Measurements from ENCODE around the gene ACAP3.

ACAP3 gene

DNA sequence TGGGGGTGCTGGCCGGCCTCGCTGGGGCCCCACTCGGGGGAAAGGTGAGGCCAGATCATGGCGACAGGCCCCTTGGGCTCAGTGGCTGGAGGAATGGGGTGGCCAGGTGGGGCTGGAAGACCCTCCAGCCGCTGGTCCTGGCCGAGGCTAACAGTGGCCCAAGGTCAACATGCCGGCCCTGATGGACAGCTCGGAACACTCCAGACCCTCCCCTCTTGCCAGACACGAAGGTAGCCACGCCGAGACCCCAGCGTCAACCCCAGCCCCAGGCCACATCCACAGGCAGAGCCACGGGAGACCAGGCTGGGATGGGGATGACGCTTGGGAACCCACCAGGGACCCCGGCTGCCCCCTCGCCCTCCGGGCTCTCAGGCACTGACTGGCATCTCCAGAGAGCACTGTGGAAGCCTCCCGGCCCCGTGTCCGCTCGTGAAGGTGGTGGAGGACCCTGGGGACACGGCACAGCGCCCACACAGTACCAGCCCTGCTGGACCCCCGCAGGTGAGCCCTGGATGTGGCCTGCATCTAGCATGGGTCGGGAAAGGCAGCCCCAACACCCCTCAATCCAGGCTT, 60.3 kb downstream of the ACAP3 start:
- no peak overlapping the region for H3K27ac Mint-ChIP-seq
- DNase-seq (ENCODE audit: low spot score) = no peak
- H3K4me1 Mint-ChIP-seq (ENCODE audit: low read depth) = peaks cover 7% of the 10 kb centered on the region
- no peak overlapping the region for H3K4me3 Mint-ChIP-seq
- peaks cover 6% of the 10 kb centered on the region for H3K36me3 Mint-ChIP-seq (ENCODE audit: low read depth)
- H3K9me3 Mint-ChIP-seq = no peaks in the 10 kb centered on the region
- H3K27me3 Mint-ChIP-seq (ENCODE audit: low read depth) = peaks cover 3% of the 10 kb centered on the region

GRCh38 chr1:1246577-1247340, 61.0 kb downstream of the ACAP3 start, which contains the start of gene C1QTNF12:
Gene C1QTNF12 (minus strand): TSS chr1:1246722. CDS start chr1:1246690, 32 bp downstream.
- H3K4me3 Mint-ChIP-seq = no peak within 1 kb of the TSS
- H3K4me1 Mint-ChIP-seq (ENCODE audit: low read depth) = peaks cover 7% of the 10 kb centered on the region
- H3K36me3 Mint-ChIP-seq (ENCODE audit: low read depth) = peaks cover 4% of the 10 kb centered on the region
- DNase-seq (ENCODE audit: low spot score) = no peak
- H3K27me3 Mint-ChIP-seq (ENCODE audit: low read depth) = peaks cover 3% of the 10 kb centered on the region
- H3K27ac Mint-ChIP-seq = no peak within 1 kb of the TSS
- no peaks in the 10 kb centered on the region for H3K9me3 Mint-ChIP-seq

- Mint-ChIP-seq H3K27me3 (ENCODE audit: low read depth) (peaks cover 3% of the 10 kb centered on the region), H3K4me3 (no peak overlapping the region), H3K4me1 (ENCODE audit: low read depth) (peaks cover 5% of the 10 kb centered on the region), H3K27ac (no peak overlapping the region), H3K9me3 (no peaks in the 10 kb centered on the region), H3K36me3 (ENCODE audit: low read depth) (peaks cover 2% of the 10 kb centered on the region)
- no peak for DNase-seq (ENCODE audit: low spot score)
Observed at GRCh38 chr1:1245817-1246576, 61.7 kb downstream of the ACAP3 start.

DNA sequence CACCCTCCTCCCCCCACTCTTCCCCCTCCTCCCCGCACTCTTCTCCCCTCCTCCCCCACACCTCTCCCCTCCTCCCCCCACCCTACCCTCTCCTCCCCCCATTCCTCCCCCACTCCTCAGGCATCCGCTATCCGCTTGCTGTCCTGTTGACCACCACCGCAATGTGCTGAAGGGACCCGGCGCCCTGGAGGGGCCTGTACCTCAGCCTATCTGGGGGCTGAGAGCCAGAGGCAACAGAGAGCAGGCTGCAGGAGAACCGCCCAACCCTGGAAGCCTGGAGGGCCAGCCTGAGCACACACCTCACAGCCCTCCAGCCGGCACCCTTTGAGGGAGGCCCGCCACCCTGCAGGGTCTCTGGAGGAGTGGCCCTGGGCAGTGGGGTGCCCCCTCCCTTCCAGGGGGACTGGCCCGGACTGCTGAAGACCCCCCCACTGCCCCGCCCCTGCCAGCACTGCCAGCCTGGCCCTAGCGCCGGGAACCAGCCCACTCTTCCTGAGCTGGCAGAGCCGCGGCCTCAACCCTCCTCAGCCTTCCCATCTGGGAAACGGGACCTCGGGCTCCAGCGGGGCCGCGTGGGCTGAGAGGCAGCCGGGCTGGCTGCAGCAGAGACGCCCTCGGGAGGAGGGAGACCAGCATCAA, 62.4 kb downstream of the ACAP3 start:
- H3K27me3 Mint-ChIP-seq (ENCODE audit: low read depth) = peaks cover 3% of the 10 kb centered on the region
- no peaks in the 10 kb centered on the region for H3K9me3 Mint-ChIP-seq
- H3K4me3 Mint-ChIP-seq = no peak overlapping the region
- H3K27ac Mint-ChIP-seq = no peak overlapping the region
- H3K36me3 Mint-ChIP-seq (ENCODE audit: low read depth) = no peaks in the 10 kb centered on the region
- DNase-seq (ENCODE audit: low spot score) = no peak
- H3K4me1 Mint-ChIP-seq (ENCODE audit: low read depth) = peaks cover 2% of the 10 kb centered on the region

- Mint-ChIP-seq H3K27ac (no peak overlapping the region), H3K27me3 (ENCODE audit: low read depth) (peaks cover 3% of the 10 kb centered on the region), H3K4me1 (ENCODE audit: low read depth) (no peaks in the 10 kb centered on the region), H3K4me3 (no peak overlapping the region), H3K36me3 (ENCODE audit: low read depth) (no peaks in the 10 kb centered on the region), H3K9me3 (no peaks in the 10 kb centered on the region)
- DNase-seq (ENCODE audit: low spot score) = no peak
Observed at GRCh38 chr1:1244192-1244811, 63.4 kb downstream of the ACAP3 start.

GRCh38 chr1:1243807-1244191, 63.9 kb downstream of the ACAP3 start:
- H3K27me3 Mint-ChIP-seq (ENCODE audit: low read depth) = peaks cover 3% of the 10 kb centered on the region
- no peak overlapping the region for H3K27ac Mint-ChIP-seq
- H3K4me3 Mint-ChIP-seq = no peak overlapping the region
- H3K9me3 Mint-ChIP-seq = no peaks in the 10 kb centered on the region
- no peak for DNase-seq (ENCODE audit: low spot score)
- H3K4me1 Mint-ChIP-seq (ENCODE audit: low read depth) = no peaks in the 10 kb centered on the region
- H3K36me3 Mint-ChIP-seq (ENCODE audit: low read depth) = no peaks in the 10 kb centered on the region

- no peaks in the 10 kb centered on the region for H3K9me3 Mint-ChIP-seq
- peaks cover 3% of the 10 kb centered on the region for H3K27me3 Mint-ChIP-seq (ENCODE audit: low read depth)
- H3K27ac Mint-ChIP-seq = no peak overlapping the region
- no peaks in the 10 kb centered on the region for H3K36me3 Mint-ChIP-seq (ENCODE audit: low read depth)
- no peaks in the 10 kb centered on the region for H3K4me1 Mint-ChIP-seq (ENCODE audit: low read depth)
- DNase-seq (ENCODE audit: low spot score) = no peak
- H3K4me3 Mint-ChIP-seq = no peak overlapping the region
Observed at GRCh38 chr1:1243266-1243660, 64.5 kb downstream of the ACAP3 start.

GRCh38 chr1:1242461-1243265, 65.1 kb downstream of the ACAP3 start:
- no peaks in the 10 kb centered on the region for H3K9me3 Mint-ChIP-seq
- H3K27ac Mint-ChIP-seq = no peak overlapping the region

More at GRCh38 chr1:1242461-1243265, 65.1 kb downstream of the ACAP3 start:
- H3K27me3 Mint-ChIP-seq (ENCODE audit: low read depth) = no peaks in the 10 kb centered on the region
- no peak for DNase-seq (ENCODE audit: low spot score)
- no peaks in the 10 kb centered on the region for H3K36me3 Mint-ChIP-seq (ENCODE audit: low read depth)
- H3K4me1 Mint-ChIP-seq (ENCODE audit: low read depth) = no peaks in the 10 kb centered on the region
- no peak overlapping the region for H3K4me3 Mint-ChIP-seq
